LNCaP clone FGC (cell line): ENCODE data around the gene SKI.

Experiments
- DNase-seq: peaks from one replicate; pipeline ENCODE4 v3.0.0-alpha.2; 2011; ENCODE audit warnings: low read depth
- H3K4me3 ChIP-seq: 2 replicates; pipeline ENCODE4 v1.5.1; 2011; ENCODE audit warnings: mild to moderate bottlenecking, low read depth, low read length, control low read depth
- CTCF ChIP-seq: IDR thresholded peaks from 2 replicates; pipeline ENCODE4 v1.5.1; 2012; ENCODE audit warnings: mild to moderate bottlenecking; ENCODE audit not compliant: control insufficient read depth, insufficient read depth; ENCODE audit errors: extremely low read depth

The SKI gene

GRCh38 chr1:2355373-2356261, 127.5 kb downstream of the SKI start:
- TF ChIP-seq CTCF: no peak
- H3K4me3 ChIP-seq: no peak overlapping the region
- DNase-seq: no peak

GRCh38 chr1:2356401-2356800, 128.3 kb downstream of the SKI start:
- no peak for TF ChIP-seq CTCF

GRCh38 chr1:2356911-2357845, 129.1 kb downstream of the SKI start:
- DNase-seq: no peak
- H3K4me3 ChIP-seq: no peak overlapping the region
- TF ChIP-seq CTCF: no peak

More at GRCh38 chr1:2356401-2356800, 128.3 kb downstream of the SKI start:
- H3K4me3 ChIP-seq: no peak overlapping the region
- DNase-seq: no peak

- TF ChIP-seq CTCF: no peak
Measured at GRCh38 chr1:2358072-2358471, 130.0 kb downstream of the SKI start.

GRCh38 chr1:2358651-2359640, 130.8 kb downstream of the SKI start:
- no peak for TF ChIP-seq CTCF
- no peak overlapping the region for H3K4me3 ChIP-seq
- DNase-seq: no peak

More at GRCh38 chr1:2358072-2358471, 130.0 kb downstream of the SKI start:
- no peak for DNase-seq
- H3K4me3 ChIP-seq: no peak overlapping the region
